GM19025 (cell line): ENCODE results near the gene NDUFS2.

ENCODE experiments used
- ATAC-seq: cut with Tn5 transposase; IDR thresholded peaks from one replicate; pipeline ENCODE4 v1.9.1; 2021; ENCODE audit warnings: mild to moderate bottlenecking, low read depth, moderate library complexity; ENCODE audit not compliant: unreplicated experiment

The NDUFS2 gene

DNA sequence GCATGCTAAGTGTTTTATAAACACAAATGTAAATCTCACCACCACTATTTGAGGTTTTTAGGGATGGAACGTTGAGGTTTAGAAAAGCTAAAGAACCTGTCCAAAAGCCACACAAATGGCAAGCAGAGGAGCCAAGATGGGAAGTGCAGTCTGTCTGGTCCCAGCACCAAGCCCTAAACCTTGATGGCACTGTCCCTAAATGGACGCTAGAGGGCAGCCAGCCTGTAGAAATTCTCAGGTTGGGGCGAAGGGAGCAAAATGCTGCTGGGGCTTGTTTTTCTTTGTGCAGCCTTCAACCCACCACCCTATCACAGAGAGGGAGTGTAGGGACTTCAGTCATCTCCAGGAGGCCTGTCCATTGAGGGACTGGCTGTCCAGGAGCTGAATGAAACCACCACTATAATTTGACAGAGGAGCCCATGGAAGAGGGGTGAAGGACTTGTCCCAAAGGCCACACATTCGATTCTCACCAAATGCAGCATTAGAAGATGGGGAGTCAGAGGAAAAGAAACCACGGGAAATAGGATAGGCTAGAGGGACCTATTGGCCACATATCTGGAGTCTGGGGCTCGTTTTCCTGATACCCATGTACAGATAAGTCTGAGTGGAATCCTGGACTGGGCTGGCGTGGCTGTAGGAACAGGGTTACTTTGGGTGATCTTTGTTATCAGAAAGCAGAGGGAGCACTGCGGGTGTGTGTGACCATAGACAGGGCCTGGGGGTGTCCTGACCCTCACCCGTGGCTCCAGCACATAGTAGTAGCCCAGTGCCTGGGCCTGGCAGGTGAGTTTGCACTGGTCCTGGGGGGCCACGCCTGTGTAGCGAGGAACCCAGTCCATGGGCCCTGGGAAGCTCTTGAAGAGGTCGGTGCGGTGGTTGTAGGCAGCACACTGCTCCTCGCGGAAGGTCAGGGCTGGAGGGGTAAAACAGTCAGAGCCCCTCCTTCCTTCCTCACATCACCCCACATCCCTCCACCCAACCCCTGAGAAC is 9.4 kb upstream of the NDUFS2 start:
- ATAC-seq: no peak

DNA sequence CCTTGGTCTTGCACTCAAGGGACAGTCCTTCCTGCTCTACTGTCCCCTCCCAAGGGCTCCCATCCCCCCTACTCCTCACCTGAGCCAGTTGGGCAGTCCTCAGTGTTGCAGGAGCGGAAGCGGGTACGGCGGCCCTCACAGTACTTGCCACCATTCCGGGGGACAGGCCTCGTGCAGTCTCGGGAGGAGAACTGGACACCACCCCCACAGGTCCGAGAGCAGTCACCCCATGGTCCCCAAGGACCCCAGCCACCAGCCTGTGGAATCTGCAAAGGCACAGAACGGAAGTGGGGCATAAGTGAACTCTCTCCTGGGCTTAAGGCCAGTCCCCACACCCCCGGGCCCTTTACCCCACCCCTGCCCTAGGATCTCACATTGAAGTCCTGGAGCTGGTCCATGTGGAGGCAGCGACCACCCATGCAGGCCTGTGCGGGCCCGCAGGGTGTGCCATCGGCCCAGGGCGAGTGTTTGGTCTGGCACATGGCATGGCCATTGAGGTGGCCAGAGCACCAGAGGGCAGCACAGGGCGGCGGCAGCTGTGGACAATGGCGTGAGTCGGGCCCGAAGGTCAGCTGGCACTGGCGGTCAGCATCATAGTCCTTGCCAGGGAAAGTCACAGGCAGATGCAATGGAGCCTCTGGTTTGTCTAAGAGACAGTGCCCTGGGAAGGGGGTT is 8.5 kb upstream of the NDUFS2 start:
- no peak for ATAC-seq

DNA sequence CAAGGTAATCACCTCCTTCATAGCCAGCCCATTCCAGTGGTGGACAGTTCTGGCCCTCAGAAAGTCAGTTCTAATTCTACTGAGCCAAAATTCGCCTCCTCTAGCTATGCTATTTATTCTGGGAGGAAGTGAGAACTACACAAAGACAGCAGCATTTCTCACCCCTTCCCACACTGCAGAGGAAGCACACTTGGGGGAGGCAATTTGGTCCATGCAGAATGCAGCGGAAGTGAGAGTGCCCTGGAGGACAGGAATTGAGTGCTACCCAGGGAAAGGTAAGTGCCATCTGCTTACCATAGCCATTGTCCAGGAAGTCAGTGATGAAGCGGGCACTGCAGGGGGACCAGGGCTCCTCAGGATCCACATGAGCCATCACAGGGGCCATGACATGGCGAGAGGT is 7.0 kb upstream of the NDUFS2 start:
- peak; percentile 55 for ATAC-seq

DNA sequence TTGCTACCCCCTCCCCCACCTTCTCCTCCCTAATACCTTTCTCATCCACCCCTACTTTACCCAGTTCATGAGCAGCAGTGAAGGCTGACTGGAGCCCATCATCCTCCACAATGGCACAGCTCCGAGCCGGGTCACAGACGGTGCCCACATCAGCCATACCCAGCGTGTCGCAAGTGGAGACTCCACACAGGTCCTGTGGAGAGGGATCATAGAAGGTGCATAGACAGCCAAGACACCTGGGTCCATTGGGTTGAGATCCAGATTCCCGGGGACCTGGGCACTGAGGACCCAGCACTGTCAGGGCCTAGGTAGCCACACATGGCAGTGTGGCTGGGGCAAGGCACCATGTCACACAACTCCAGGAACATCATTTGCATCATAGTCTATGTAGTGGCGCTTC is 6.1 kb upstream of the NDUFS2 start:
- ATAC-seq: no peak

DNA sequence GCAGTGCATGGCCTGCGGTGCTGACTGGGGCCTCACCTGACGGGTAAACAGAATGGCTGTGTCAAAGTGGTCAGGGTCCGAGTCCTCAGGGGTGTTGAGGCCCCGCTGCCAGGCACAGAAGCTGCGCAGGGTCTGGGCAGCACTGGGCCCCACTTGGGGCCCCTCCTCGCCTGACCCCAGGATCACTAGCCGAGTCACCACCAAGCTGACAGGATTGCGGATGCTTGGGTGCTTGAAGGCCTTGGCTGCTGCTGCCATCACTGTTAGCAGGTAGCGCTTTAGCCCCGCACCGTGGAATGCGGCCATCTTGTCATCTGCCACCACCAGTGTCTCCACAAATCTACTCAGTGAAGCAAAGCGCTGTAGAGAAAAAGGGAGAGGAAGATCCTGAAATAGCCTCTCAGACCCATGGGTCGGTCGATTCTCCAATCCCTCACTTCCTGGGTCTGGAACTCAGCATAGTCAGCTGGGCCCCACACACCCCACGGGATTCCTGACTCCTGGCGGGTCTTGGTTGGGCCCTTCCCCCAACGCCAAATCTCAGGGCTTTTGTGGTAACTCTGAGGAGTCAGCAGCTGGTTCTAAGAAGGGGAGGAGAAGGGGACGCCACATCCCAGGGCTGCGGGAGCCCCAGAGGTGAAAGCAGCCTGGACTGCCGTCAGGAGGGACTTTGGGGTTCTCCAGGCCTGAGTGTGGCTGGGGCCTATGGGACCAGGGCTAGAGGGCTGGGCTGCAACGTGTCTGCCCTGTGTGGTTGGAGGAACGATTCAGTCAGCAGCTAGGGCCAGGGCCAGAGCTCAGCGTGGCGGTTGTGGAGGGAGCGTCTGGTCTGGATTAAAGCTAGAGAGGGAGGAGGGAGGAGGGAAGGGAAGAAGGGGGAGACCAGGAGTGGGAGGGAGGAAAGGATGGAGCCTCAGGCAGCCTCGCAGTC is 5.4 kb upstream of the NDUFS2 start:
- ATAC-seq: no peak

DNA sequence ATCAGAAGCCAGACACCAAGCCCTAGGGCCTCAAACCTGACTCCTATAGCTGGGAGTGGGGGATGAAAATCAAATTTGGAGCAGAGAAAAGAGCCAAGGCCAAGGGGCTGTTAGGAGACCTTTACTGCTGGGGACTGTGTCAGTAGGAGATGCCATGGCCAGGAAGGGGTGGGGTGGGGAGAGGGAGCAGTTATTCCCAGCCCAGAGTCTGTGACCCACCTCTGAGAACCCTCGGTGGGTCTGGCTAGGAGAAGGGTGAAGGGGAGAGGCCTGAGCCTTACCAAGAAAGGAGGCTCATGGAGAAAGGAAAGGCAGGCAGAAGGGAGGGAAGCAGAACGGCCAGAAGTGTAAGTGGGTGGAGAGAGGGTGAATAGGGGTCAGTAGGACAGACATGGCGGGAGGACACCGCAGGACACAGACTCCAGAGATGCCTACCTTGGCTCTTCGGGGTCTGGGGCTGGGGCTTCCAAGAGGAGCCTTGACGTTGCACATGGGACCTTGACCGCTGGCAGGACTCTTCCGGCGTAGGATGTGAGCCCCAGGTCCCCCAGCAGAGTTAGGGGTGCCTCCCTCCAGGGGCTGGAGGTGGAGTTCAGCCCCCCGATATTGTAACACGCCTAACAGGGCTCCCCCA is 4.5 kb upstream of the NDUFS2 start:
- ATAC-seq: no peak

DNA sequence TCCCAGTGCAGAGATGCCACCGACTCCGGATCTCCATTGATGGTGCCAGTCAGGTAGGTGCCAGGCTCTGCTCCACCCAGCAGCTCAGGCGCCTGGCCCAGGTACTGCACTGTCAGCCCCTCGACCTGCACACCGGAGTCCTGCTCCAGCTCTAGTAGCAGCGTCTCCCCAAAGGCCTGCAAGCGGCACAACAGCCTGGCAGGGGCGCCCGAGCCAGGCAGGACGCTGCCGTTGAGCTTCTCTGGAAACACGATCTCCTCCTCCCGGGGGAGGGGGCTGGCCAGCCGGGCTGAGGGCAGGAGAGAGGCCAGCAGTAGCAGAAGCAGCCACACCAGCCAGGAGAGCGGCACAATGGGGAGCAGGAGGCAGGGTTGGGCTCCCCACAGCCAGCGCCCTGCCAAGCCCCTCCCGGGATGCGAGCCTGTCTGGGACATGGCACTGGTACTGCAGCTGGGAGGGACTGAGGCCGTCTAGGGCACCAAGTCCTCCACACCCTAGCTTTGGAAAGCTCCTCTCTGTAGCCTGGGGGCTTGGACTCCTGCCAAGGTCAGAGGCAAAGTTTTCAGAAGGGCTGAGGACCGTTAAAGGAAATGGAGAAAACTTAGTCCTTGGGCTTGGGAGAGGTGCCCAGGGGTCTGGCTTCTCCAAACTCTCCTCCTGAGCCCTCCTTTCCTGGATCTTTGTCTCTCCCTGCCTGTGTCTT is 3.8 kb upstream of the NDUFS2 start:
- ATAC-seq: no peak

DNA sequence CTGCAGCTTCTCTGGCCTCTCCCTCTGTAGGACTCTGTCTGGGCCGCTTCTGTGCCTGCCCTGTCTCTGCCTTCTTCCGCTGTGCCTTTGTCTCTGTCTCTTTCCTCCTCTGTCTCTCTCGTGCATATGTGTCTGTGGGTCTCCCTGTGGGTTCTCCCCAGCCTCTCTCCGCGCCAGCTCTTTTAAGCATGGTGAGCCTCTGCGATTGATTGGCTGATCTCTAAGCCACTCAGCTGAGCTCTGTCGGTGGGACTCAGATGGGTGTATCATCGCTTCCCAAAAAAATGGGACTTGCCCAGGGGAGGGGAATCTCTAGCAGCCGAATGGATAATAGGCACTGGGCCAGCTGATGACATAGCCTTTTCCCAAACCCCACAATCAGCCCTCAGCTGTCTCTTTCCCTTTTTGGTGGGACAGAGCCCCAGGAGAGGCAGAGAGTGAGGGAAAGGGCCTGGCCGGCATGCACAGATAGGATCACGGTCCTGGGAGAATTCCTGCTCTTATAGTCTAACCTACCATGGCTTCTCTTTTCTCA is 3.2 kb upstream of the NDUFS2 start, which contains the start of gene ADAMTS4:
Gene ADAMTS4, minus strand, starts transcription at position 158 of the 535 bp plus-strand sequence. CDS start 427 bp downstream, outside the sequence.
- no peak for ATAC-seq

DNA sequence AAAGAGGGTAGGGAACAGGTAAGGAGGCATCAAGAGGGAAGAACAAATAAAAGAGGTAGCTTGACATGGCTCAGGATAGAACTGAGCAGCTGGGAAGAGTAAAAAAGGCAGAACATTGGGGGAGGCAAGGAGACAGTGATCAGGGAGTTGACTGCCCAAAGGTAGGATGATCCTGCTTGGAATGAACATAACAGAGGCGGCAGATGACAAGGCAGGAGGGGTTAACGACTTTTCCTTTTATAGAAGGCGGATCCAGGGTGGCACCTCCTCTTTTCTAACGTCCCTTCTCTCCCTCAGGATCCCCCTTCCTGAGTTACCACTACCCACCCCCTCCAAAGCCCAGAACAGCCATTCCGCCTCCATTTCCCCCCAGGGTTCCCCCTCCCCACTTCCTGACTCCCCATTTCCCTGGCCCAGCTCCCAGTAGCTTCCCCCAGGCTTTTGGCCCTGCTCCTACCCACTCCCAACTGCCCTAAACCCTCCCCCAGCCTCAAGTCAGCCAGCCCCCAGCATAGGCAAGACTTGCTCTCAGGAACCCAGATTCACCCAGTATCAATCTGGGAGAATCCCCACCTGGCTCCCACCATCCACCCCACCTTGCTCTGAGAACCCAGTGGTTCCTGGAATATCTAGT is 2.5 kb upstream of the NDUFS2 start:
- no peak for ATAC-seq

DNA sequence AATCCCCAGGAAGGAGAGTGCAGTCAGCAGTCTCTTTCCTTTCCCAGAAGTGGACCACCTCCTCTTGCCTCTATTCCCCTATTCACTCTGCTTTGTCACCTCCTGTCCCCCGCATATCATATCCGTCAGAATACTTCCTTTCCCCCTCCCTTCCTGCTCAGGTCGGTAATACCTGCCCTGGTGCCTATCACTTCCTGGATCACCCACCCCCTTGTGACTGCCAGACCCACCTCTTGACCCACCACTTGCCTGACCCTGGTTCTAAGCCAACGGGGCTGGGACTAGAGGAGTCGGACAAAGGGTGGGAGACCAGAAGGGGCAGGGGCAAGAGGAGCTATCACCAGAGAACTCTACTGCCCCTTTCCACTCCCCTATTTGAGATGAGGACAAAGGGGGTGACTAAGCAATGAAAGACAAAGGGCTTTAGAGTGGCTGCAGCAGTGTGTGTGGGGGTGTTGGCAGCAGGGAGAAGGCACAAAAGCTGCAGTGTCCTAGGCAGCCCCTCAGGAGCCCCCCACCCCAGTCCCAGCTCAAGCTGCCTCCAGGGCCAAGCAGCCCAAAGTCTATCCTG is 1.7 kb upstream of the NDUFS2 start:
- ATAC-seq: no peak

DNA sequence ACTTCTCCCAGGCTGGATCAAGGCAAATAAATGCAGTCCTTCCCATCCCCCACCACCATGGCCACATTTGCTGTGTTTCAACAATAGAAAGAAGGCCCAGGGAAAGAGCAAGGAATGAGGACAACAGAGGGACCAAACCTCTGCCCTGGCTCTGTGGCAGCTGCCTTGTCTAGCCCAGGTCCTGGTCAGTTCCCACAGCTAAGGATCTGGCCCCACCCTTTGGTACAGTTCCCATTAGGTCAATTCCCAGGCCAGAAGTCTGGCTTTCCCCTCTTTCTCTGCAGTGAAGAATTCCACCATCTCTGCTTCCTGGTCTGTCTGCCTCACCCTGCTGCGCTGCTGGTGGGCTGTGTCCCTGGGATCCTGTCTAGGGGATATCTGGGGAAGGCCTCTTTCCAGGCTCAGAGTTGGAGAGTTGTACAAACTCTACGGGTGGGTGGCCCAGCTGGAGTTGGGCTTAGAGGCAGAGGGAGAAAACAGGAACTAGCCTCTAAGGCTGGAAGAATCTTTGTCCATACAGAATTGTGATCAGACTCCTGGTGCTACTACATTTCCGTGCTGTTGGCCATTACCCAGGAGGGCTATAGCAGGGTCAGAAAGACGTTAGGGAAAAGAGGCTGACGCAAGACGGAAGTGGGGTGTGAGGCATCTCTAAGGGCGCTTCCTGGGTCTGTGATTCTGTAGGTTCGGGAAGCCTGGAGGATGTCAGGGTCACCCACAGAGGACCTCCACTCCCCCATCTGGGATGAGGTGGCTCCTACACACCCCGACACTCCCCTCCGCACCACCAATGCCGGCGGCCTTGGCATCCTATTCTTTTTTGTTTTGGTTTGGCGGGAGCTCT is 953 bp upstream of the NDUFS2 start:
- ATAC-seq: no peak

DNA sequence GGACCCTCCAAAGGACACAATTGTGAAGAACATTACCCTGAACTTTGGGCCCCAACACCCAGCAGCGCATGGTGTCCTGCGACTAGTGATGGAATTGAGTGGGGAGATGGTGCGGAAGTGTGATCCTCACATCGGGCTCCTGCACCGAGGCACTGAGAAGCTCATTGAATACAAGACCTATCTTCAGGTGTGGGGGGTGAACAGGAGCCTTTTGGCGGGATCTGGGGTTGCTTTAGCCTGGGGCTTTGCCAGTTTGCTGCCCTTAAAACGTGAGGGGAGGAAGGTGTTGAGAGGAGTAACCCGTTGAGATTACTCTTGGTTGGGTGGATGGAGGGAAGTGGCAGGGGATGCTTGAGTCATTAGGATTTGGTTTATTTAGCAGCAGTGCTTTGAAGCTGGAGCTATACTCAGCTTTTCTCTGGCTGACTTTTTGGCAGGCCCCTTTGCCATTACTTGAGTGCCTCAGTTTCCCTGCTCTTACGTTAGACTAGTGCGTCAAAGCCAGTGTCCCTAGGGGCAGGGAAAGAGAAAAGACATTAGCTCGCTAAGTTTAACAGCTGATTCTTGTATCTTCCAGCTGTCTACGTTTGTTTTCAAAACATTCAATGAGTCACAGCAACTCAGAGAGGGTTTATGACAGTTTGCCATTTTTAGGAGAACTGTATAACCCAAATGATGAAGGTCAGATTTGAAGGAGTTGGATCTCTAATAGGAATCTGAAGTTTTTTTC is 4.4 kb downstream of the NDUFS2 start:
- ATAC-seq: no peak

DNA sequence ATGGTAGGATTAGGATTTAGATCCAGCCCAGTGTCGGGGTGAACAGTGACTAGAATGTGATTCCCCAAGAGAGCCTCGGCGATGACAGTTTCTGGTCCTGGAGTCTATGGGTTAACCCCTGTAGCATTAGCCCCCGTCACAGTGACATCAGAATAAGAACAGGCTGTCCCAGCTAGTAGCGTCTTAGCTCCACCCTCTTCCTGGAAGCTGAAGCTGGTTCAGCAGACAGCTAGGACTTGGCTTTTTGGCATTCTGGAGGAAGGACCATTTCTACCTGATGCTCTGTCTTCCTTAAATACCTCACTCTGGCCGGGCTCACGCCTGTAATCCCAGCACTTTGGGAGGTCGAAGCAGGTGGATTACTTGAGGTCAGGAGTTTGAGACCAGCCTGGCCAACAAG is 5.0 kb downstream of the NDUFS2 start:
- no peak for ATAC-seq

DNA sequence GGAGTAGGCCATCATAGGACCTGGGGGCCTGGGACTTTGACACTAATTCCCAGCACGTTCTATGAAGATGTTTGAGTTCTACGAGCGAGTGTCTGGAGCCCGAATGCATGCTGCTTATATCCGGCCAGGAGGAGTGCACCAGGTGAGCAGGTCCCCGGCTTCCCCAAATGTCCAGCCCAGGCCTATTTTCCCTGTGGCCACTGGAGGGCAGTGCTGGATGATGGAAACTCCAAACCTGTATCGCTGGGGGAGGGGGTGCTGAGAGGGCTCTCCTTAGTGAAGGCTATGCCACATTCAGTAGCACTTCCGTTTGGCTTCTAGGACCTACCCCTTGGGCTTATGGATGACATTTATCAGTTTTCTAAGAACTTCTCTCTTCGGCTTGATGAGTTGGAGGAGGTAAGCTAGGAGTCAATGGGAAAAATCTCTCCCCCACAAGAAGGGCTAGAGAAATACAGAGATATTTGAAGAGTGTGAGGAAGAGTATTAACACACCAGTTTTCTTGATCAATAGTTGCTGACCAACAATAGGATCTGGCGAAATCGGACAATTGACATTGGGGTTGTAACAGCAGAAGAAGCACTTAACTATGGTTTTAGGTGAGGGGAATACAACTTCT is 7.7 kb downstream of the NDUFS2 start:
- ATAC-seq: no peak

DNA sequence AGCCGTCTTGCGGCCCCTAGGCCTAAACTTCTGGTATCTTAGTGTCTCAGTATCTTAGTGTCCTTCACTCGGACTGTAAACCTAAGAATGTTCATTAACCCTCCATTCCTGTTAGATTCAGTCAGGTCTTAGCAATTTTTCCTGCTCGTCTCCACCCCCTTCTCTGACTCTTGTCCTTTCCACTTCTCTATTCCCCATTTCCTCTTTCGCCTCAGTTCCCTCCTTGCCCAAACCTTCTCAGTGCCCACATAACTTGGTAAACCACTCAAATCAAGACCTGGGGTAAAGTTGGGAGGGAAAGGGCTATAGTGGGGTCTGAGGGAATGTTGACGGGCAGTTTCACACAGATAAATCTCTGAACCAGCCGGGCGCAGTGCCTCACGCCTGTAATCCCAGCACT is 12.2 kb downstream of the NDUFS2 start:
- no peak for ATAC-seq

DNA sequence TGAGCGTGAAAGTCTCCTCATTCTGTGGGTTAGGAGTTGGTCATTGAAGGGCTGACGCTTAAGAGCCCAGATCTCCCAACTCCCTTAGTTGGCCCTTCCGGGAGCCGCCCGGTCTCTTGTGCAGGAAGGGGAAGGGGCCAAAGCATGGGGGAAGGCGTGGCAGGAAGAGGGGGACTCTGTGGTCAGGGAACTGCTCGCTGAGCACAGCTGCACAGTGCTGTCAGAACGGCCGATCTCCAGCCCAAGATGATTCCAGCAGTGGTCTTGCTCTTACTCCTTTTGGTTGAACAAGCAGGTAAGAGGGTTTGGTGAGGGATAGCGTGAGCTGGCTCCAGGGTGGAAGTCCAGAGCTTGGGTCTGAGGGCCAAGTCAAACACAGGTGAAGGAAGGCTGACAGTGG is 12.9 kb downstream of the NDUFS2 start, which contains the start of gene FCER1G:
Gene FCER1G, plus strand, starts transcription at position 220 of the 400 bp plus-strand sequence. Its CDS starts 27 bp downstream, at position 247.
- no peak for ATAC-seq
